NCI-H446 treated with DMSO at 0.1 percent for 48 hours (cell line): ENCODE results near the gene NOC4L.
"Not testable (repeated sequence)": the region's sequence is repeated elsewhere in the genome, so short reads cannot be mapped to it uniquely, and the experiment has no call there.

Source experiments
- DNase-seq: peaks from one replicate; lab custom pipeline; 2025; lab: John Stamatoyannopoulos, UW

Gene NOC4L

DNA sequence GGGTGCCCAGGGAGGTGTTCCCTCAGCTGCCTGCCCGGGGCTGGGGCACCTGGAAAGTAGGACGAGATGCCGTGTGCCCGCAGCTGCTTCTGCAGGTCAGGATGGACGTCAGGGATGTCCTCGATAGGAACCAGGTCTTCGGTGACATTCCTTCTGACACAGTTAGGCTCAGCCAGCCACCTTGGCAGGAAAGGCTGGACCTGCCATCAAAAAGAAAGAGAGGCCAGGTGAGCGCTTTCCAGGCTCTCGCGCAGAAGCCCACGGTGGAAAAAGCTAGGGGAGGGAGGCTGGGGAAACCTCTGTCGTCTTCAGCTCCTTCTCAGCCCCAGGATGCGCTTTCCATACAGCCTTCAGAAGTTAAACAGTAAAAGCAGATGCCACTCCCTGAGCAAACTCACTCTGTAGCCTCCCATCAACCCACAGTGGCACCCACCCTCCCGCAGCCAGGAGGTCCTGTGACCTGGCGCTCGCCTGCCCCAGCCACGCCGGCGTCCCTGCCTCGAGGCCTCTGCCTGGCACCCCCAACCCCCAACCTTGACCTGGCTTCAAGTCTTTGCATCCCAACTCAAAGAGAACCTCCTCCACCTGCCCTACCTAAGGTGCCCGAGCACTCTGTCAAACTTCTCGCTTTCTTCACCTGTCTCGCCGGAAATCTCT is 1.4 kb upstream of the NOC4L start:
- no peak for DNase-seq

DNA sequence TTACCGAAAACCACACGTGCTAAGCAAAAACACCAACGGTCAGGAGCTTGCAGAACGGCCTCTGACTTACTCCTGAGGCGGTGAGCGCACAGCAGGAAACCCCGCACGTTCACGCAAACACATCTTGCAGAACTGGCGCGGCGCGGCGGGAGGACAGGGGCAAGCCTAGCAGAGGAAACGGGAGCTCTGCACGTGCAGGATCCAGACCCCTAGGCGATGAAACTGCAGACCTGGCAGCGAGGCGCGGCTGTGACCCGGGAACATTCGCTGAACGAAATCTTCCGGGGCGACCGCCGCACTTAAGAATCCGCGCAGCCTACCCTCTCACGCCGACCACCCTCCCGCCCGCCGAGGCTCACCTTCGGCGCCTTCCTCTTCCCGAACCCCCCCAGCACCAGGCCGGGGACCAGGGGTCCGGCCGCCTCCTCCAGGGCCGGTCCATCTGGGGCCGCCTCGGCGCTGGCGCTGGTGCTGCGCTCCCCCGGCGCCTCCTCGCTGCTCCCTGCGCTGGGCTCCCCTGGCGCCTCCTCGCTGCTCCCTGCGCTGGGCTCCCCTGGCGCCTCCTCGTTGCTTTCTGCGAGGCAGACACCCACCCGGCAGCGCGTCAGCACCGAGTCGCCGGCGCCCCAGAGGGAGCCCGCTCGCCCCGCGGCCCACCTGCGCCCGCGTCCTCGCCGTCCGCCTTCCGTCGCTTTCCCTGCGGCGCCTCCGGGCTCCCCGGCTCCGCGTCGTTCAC is 753 bp upstream of the NOC4L start:
- DNase-seq: no peak

DNA sequence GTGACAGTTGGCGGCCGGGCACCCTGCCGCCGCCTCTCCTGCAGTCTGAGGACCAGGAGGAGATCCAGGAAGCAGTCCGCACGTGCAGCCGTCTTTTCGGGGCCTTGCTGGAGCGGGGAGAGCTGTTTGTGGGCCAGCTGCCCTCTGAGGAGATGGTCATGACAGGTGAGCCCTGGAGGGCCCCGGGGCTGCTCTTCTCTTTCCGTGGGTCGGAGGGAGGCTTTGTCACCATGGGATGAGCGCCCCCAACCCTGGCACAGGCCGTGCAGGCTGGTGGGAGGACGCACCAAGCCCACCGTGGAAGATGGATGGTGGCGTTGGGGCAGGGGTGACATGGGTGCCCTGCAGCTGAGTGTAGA is 532 bp downstream of the NOC4L start:
- DNase-seq: no peak

DNA sequence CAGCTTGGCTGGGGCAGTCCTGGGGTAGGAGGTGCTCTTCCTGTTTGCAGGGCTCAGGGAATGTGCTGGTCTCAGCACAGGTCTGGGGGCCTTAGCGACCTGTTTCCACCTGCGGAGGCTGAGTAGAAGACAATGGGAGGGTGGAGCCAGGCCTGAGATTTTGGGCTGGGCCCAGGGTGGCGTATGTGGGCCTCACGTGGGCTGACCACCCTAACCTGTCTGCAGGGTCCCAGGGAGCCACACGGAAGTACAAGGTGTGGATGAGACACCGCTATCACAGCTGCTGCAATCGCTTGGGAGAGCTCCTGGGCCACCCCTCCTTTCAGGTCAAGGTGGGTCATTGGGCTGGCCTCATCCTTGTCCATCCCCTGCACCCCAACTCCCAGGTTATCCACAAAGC is 1.1 kb downstream of the NOC4L start:
- DNase-seq: no peak

DNA sequence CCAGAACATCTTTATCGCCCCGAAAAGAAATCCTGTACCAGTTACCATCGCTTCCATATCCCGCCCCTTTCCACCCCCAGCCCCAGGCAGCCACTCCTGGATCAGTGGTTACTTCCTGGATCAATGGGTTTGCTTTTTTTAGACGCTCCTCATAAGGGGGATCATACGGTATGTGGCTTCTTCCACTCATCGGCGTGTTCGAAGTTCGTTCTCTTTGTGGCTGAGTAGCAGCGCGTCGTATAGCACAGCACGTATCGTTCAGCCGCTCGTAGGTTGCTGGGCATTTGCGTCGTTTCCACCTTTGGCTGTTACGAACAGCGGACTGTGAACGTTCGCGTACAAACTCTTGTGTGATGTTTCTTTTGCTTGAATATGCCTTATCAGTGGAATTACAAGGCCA is 1.8 kb downstream of the NOC4L start:
- no peak for DNase-seq

DNA sequence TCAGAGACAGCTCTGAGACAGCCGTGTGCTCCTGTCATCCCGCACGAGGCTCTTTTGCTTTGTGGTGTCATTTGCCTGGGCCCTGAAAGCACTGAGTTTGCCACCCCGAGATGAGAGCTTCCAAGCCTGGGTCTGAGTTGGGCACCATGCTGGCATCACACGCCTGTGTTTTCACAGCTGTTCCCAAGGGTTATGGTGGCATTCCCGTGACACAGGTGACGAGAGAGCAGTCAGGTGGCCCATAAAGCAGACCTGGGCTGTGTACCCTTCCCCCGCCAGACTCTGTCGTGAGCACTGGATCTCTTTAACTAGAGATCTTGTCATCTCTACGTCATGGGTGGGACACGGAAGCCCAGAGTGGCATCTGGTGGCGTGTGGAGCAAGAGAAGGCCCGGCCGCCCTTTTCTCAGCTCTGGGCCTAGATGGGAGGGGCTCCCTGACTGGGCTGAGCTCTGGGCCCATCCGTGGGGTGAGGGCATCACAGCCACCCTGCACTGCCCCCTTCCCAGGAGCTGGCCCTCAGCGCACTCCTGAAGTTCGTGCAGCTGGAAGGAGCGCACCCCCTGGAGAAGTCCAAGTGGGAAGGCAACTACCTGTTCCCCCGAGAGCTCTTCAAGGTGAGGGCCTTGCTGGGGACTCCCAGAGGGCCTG is 2.6 kb downstream of the NOC4L start:
- DNase-seq: no peak

DNA sequence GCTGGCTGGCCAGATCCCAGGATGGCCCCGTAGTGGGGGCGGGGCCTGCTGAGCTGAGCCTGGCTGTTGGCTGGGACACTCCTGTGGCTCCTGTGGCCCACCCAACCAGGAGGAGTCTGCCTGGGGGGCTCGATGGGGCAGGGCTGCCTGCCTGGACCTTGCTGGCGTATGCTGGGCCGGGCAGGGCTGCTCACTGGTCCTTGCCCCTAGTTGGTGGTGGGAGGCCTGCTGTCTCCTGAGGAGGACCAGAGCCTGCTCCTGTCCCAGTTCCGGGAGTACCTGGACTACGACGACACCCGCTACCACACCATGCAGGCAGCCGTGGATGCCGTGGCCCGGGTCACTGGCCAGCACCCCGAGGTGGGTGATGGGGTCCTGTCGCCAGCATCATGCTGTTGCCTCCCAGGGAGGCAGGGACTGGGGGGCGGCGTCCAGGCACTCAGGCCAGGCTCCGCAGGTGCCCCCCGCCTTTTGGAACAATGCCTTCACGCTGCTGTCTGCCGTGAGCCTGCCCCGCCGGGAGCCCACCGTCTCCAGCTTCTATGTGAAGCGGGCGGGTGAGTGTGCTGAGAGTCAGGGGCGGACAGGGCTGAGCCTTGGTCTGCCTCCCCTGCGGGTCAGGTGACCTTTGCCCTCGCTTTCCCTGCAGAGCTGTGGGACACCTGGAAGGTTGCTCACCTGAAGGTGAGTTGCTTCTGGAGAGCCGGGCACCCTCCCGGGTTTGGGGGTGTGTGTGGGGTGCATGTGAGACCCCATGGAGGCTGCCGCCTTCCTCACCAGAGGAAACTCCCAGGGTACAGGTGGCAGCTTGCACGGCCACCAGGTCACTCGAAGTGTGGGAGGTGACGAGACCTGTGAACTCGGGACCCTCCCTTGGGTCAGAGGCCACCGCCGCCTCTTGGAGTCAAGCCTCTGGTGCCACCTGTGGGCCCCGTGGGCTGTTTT is 3.4 kb downstream of the NOC4L start:
- DNase-seq: no peak

DNA sequence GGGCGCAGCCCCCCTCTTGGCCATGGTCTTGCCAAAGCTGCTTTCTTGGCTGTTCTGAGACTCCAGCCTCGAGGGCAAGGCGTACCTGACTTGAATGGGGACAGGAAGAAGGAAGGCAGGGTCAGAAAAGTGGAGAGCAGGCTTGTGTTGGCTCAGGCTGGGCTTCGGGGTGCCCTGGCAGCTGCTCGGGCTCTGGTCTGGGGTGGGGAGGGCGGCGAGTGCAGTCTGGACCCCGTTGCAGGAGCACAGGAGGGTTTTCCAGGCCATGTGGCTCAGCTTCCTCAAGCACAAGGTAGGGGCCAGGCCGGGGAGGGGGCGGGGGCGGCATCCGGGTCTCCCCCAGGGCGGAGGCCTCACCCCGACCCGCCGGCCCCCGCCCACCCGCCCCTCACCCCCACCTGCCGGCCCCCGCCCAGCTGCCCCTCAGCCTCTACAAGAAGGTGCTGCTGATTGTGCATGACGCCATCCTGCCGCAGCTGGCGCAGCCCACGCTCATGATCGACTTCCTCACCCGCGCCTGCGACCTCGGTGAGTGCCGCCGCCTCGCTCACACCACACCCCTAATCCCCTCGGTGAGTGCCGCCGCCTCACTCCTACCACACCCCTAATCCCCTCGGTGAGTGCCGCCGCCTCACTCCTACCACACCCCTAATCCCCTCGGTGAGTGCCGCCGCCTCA is 4.2 kb downstream of the NOC4L start:
- no peak for DNase-seq

DNA sequence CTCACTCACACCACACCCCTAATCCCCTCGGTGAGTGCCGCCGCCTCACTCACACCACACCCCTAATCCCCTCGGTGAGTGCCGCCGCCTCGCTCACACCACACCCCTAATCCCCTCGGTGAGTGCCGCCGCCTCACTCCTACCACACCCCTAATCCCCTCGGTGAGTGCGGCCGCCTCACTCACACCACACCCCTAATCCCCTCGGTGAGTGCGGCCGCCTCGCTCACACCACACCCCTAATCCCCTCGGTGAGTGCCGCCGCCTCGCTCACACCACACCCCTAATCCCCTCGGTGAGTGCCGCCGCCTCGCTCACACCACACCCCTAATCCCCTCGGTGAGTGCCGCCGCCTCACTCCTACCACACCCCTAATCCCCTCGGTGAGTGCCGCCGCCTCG is 5.3 kb downstream of the NOC4L start:
- DNase-seq: not testable (repeated sequence)

DNA sequence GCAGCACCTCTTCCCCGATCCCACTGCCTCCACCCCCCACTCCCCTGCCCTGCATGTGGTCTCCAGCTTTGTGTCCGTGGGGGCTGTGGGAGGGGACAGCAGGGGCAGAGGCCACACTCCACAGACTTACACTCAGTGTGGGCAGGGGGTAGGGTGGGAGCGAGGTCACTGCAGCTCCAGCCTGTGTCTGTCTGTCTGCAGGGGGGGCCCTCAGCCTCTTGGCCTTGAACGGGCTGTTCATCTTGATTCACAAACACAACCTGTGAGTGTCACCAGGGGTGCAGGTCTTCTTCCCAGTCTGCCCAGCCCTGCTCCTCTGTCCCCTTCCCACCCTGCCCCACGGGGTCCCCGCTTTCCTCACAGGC is 6.5 kb downstream of the NOC4L start:
- no peak for DNase-seq

DNA sequence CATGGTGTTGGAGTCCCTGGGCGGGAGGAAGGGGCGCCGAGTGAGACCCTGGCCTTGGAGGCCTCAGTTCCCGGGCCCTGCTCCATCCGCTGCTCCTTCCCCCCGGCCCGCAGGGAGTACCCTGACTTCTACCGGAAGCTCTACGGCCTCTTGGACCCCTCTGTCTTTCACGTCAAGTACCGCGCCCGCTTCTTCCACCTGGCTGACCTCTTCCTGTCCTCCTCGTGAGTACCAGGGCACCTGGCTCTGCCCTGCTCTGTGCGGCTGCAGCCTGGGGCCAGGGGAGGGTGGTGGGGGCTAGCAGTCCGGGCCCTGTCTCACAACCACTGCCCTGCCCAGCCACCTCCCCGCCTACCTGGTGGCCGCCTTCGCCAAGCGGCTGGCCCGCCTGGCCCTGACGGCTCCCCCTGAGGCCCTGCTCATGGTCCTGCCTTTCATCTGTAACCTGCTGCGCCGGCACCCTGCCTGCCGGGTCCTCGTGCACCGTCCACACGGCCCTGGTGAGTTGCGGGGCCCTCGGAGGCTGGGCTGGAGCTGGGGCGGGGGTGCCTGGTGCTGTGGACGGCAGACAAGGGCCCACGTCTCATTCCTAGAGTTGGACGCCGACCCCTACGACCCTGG is 7.0 kb downstream of the NOC4L start:
- DNase-seq: no peak

DNA sequence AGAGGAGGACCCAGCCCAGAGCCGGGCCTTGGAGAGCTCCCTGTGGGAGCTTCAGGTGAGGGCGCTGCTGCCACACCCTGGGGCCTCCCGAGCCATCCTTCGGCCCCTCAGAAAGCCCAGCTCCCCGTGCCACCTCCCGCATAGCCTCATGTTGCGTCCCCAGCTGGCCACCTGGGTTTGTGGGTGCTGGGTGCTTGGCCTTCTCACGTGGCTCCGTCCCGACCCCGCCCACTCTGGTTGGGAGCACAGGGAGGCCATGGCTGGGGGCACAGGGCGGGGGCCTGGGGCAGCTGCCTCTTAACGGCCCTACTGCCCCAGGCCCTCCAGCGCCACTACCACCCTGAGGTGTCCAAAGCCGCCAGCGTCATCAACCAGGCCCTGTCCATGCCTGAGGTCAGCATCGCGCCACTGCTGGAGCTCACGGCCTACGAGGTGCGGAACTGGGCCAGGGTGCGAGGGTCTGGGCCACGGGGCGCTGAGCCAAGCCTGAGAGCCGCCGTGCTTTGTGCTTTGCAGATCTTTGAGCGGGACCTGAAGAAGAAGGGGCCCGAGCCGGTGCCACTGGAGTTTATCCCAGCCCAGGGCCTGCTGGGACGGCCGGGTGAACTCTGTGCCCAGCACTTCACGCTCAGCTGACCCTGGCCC is 7.6 kb downstream of the NOC4L start:
- DNase-seq: no peak

DNA sequence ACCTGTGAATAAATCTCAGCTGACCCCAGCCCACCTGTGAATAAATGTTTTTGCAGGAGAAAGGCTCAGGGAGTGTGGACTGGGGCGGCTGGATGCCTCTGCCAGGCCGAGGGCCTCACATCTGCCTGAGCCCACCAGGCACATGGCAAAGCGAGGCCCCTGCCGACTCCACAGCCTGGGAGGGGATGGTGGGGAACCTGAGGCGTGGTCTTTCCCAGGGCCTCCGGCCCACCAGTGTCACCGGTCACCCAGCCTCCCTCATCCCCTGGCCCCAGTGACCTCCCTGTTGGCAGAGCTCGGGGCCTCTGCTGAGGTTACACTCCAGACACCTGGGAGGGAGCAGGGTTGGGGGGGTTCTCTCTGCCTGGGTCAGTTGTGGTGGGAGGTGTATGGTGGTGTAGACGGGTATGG is 8.2 kb downstream of the NOC4L start:
- DNase-seq: no peak

DNA sequence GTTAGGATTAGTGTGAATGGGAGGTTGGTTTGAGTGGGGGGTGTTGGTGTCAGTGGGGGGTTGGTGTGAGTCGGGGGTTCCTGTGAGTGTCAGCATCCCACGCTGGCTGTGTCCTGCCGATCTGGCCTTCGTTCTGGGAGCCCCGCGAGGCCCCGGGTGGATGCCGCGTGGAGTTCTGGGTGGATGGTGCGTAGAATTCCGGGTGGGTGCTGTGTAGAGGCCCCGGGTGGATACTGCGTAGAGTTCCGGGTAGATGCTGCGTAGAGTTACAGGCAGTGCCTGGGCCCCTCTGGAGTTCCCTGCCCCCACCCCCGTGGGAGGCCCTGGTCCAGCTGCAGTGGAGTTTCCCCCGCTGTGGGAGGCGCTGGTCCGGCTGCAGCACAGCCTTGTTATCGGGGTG is 8.7 kb downstream of the NOC4L start:
- DNase-seq: no peak

DNA sequence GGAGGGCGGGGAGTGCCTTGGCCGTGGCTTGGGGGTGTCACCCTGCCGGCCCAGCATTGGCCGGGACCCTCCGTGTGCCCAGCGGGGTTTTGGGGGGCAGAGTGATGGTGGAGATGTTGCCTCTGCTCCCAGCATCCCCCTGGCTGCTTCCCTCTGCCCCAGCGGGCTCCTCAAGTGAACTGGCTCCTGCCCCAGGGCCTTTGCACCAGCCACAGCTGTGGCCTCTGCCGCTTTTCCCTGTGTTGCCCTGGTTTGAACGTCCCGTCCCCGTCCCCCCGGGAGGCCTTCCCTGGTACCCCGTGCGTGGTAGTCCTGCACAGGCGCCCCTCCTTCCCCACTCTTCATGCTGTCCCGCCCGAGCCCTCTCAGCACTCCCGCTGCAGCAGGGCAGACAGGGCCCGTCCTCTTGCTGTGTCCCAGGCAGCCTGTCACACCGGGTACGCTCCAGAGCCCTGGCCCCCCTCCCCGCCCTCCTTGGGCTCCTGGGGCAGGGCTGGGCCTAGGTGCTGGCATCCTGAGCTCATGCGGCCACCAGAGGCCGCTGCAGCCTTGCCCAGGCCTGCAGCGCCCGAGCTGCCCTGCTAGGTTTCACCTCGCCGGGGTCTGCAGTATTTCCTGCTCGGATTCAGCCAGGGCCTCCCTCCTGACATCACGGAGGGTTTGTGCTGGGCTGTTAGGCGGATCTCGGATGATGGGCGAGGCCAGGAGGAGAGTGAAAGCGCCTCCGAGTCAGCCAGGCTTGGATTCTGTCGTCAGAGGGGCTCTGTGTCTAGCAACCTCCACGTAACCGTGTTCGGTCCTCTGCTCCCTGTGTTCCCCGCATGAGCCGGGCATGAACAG is 9.5 kb downstream of the NOC4L start:
- peak; percentile 36 for DNase-seq

DNA sequence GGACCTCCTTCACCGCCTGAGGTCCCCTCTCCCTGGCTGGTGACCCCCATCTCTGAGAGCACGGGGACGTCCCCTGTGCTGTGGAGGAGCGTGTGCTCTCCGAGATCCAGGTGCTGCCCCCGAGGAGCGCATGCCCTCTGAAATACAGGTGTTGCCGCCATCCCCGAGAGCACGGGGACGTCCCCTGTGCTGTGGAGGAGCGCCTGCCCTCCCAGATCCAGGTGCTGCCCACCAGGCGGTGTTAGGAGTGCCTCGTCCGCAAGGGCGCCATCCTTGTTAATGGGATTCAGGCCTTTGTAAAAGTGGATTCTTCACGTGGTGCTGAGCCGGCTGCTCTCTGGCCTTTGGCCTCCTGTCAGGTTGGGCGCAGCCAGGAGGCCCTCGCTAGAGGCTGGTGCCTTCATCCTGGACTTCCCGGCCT is 10.1 kb downstream of the NOC4L start:
- DNase-seq: no peak

DNA sequence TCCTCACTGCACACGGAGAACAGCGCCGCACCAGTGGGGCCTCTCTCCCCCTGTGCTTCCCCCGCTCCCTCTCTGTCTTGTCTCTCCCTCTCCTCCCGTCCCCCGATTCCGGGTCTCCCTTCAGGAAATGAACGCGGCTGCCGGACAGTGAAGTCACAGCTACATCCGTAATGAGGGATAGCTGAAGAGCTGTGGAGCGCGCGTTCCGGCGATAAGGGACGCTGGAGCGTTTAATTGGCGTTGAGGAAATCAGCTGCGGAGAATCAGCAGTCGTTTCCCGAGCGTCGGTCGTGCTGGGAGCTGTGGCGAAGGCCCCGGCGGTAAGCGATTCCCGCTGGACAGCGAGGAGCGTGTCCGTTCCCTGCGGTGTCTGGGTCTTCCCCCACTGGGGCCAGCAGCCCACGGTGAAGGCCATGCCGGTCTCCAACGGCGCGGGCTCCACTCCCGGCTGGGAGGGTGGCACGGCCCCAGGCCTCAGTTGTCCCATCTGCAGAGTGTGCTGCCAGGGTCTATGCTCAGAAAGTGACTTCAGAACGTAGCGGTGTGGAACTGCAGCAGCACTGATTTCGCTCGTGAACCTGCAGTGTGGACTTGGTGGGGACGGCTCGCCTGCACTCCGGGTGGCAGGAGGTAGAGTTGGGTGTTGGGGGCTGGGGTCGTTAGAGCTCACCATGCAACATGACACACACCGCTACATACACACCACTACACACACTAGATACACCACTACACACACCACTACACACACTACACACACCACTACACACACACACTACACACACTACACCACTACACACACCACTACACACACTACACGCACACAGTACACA is 10.9 kb downstream of the NOC4L start:
- no peak for DNase-seq

DNA sequence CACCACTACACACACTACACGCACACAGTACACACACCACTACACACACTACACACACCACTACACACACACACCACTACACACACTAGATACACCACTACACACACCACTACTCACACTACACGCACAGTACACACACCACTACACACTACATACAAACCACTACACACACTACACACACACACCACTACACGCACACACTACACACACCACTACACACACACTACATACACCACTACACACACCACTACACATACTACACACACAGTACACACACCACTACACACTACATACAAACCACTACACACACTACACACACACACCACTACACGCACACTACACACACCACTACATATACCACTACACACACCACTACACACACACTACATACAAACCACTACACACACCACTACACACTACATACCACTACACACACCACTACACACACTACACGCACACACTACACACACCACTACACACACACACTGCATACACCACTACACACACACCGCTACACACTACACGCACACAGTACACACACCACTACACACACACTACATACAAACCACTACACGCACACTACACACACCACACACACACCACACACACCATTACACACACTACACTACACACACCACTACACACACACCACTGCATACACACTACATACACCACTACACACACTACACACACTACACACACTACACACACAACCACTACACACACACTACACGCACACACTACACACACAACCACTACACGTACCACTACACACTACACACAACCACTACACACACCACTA is 11.7 kb downstream of the NOC4L start:
- no peak for DNase-seq
